OCI-M2 (cell line): Measurements from ENCODE around the gene ENPP1.

ENCODE experiments used
- DNase-seq: peaks from one replicate; lab custom pipeline; 2025; ENCODE audit not compliant: unreplicated experiment; lab: John Stamatoyannopoulos, UW

Gene ENPP1

GRCh38 chr6:131807644-131808459 lies at the start of gene ENPP1:
Gene ENPP1, plus strand, starts transcription at chr6:131808020. Its CDS starts 16 bp downstream, at chr6:131808036.
- DNase-seq: no peak

- DNase-seq: no peak
Observed at GRCh38 chr6:131758920-131759319, 48.9 kb upstream of the ENPP1 start.

GRCh38 chr6:131761060-131761761 lies 46.6 kb upstream of the ENPP1 start:
- DNase-seq: no peak

- no peak for DNase-seq
Observed at GRCh38 chr6:131761762-131762067, 46.1 kb upstream of the ENPP1 start.

- no peak for DNase-seq
Observed at GRCh38 chr6:131762984-131763383, 44.8 kb upstream of the ENPP1 start.

GRCh38 chr6:131763749-131764148 lies 44.1 kb upstream of the ENPP1 start:
- DNase-seq: no peak

- DNase-seq: no peak
Observed at GRCh38 chr6:131764350-131764749, 43.5 kb upstream of the ENPP1 start.

GRCh38 chr6:131765081-131765803 lies 42.6 kb upstream of the ENPP1 start:
- no peak for DNase-seq

- no peak for DNase-seq
Observed at GRCh38 chr6:131765804-131766135, 42.0 kb upstream of the ENPP1 start.

- DNase-seq: no peak
Observed at GRCh38 chr6:131766631-131767030, 41.2 kb upstream of the ENPP1 start.

- no peak for DNase-seq
Observed at GRCh38 chr6:131768964-131769363, 38.9 kb upstream of the ENPP1 start.

- no peak for DNase-seq
Observed at GRCh38 chr6:131769385-131770141, 38.3 kb upstream of the ENPP1 start.

GRCh38 chr6:131770776-131771175 lies 37.0 kb upstream of the ENPP1 start:
- DNase-seq: no peak

GRCh38 chr6:131773284-131773950 lies 34.4 kb upstream of the ENPP1 start:
- no peak for DNase-seq

- DNase-seq: no peak
Observed at GRCh38 chr6:131775886-131776285, 31.9 kb upstream of the ENPP1 start.

GRCh38 chr6:131776985-131777384 lies 30.8 kb upstream of the ENPP1 start:
- DNase-seq: no peak

- DNase-seq: no peak
Observed at GRCh38 chr6:131778169-131778568, 29.7 kb upstream of the ENPP1 start.

GRCh38 chr6:131779304-131779703 lies 28.5 kb upstream of the ENPP1 start:
- DNase-seq: no peak

GRCh38 chr6:131780600-131780999 lies 27.2 kb upstream of the ENPP1 start:
- no peak for DNase-seq

- no peak for DNase-seq
Observed at GRCh38 chr6:131781687-131782086, 26.1 kb upstream of the ENPP1 start.

- DNase-seq: no peak
Observed at GRCh38 chr6:131782764-131783163, 25.1 kb upstream of the ENPP1 start.
